Subcutaneous adipose tissue (tissue), 4 donors: Measurements from ENCODE around the gene MKRN2OS. TPM values are rescaled to one million over a fixed set of nuclear protein-coding genes. Genes with fewer than 3 reads are reported as not detected.

ENCODE experiments used
- CTCF ChIP-seq: fragments of 450-650 bp; IDR thresholded peaks from one replicate; pipeline ENCODE4 v1.5.1; 2016; ENCODE audit warnings: low read depth, mild to moderate bottlenecking, control low read depth, antibody characterized with exemption, moderate library complexity
- total RNA-seq, 4 donors: library from RNA; depleted of rRNA; stranded (reverse); fragments of >200 nt; gene quantifications; one replicate each; pipeline ENCODE4 v1.1.0, GENCODE V29; 2016

The MKRN2OS gene
- total RNA-seq, 4 donors from 2014 or later: not detected

GRCh38 chr3:12503126-12503957 is 42.0 kb downstream of the MKRN2OS start:
- no peak for TF ChIP-seq CTCF

DNA sequence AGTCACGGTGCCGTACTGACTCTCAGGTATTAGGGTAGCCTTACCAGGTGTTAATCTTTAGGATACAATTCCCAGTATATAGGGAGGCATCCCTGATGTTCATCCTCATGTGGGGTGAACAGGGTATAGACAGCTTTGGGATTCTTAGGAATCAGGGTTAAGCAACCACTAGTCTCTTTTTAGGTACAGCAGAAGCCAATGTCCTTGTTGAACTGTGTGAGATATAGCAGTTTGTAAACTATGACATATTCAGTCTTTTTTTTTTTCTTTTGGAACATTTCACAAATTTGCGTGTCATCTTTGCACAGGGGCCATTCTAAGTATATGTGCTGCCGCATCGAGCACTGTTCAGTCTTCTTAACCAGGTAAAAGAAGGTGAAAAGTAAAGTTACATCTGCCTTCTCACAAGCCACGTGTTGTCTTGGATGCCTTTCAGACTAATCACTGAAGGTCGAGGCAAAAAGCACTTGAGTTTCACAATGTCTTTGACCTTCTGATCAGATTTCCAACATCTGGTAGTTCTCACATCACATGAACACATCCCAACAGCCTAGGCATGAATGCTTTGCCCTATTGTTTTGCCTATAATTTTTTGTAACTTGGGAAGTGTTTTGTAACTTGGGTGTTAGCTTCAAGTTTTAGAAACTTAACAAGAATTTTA is 43.8 kb downstream of the MKRN2OS start:
- no peak for TF ChIP-seq CTCF

GRCh38 chr3:12499474-12499873 is 45.8 kb downstream of the MKRN2OS start:
- no peak for TF ChIP-seq CTCF

GRCh38 chr3:12496453-12496761 is 48.9 kb downstream of the MKRN2OS start:
- TF ChIP-seq CTCF: no peak

DNA sequence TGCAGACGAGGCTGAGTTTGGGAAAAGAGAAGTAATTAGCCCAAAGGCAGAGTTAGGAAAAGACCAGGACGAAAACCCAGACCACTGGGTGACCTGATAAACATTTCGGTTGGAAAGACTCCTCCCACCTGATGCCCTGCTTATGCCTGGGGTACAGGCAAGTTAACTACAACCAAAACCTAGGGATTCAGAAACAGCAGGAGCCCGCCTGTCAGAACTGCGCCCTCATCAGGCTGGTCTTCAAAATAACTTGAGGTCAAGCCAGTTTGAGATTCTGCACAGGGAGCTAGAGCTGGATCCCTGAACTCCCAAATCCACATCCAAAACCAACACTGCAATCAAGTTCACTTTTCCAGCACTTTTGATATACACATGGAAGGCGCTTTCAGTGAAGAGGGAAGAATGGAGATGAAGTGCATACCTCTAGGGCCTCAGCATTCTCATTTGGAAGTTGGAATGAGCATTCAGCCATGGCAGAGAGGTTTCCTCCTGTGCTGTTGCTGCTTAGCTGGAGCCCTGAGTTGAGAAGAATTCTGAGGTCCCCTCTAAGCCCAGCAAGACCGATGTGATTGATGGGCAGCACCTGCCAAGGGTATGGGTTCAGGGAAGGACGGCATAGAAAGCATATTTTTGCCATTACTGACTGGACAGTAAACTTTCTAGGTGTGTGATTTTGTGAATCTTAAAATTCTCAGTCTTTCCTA is 49.4 kb downstream of the MKRN2OS start:
- TF ChIP-seq CTCF: no peak

DNA sequence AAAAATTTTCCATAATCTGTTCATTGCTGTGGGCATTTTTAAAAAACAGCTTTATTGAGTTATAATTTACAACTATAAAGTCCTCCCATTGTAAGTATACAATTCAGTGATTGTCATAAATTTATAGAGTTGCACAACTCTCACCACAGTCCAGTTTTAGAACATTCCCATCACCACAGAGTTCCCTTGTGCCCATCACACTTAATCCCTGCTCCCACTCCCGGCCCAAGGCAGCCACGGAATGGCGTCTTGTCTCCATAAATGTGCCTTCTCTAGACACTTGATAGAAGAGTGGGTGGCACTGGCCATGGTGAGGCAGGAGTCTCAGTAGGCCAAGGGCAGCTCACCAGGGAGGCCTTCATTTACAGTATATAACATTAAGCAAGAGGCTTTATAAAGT is 54.8 kb downstream of the MKRN2OS start:
- TF ChIP-seq CTCF: no peak

GRCh38 chr3:12489832-12490231 is 55.5 kb downstream of the MKRN2OS start:
- no peak for TF ChIP-seq CTCF
